Body of pancreas (tissue), 4 donors: ENCODE measurements around the gene PAX8.

Experiments
- POLR2A ChIP-seq, 3 donors: fragments of 450-650 bp; IDR thresholded peaks; one replicate each; pipeline ENCODE4 v1.6.1; 2016; ENCODE audit warnings: antibody characterized with exemption in 3 of 3, mild to moderate bottlenecking in 2 of 3
- TF ChIP-seq, protein P1 (sequence below), 7 experiments: fragments of 450-650 bp in 4 of 7; fragments of 200-600 bp in 3 of 7; sonication (generic) in 3 of 7; IDR thresholded peaks; one replicate each; pipeline ENCODE4 v1.5.1; 2016 to 2019; ENCODE audit warnings: antibody characterized with exemption in 7 of 7

DNA sequence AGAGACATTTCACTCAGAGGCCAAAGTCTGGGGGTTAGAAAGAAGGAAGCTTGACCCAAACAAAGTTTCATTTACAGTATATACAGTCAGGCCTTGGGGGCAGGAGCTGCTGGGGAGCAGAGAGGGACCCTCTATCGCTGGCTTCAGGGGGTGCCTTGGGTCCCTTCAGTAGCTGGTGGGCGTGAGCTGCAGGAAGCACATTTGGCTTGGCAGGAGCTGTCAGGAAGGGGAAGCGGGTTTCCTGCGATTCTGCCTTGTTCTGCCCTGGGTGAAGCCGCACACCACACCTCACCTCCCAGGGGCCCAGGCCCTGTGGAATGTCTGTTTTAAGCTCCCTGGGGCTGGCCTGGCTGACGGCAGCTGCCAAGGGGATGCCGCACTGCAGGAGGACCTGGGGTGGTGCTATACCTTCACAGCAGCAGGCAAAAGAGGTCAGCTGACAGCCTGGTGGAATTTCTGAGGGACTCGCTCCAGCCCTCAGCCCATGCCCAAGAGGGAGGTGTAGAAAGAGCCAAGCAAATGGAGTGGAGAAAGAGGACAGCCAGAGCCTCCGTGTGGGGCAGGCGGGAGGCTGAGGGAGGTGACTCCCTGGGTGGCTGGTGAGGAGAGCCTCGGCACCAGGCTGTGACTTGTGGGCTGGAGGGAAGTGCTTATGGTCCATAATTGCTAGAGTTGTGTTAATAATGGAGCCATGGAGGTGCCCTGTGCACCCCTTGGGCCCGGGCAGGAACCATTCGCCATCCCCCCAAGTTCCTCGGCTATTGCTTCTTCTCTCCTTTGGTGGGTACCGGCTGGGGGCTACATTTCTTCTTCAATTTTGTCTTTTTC lies 61.1 kb downstream of the PAX8 start:
- TF ChIP-seq, protein P1, sequence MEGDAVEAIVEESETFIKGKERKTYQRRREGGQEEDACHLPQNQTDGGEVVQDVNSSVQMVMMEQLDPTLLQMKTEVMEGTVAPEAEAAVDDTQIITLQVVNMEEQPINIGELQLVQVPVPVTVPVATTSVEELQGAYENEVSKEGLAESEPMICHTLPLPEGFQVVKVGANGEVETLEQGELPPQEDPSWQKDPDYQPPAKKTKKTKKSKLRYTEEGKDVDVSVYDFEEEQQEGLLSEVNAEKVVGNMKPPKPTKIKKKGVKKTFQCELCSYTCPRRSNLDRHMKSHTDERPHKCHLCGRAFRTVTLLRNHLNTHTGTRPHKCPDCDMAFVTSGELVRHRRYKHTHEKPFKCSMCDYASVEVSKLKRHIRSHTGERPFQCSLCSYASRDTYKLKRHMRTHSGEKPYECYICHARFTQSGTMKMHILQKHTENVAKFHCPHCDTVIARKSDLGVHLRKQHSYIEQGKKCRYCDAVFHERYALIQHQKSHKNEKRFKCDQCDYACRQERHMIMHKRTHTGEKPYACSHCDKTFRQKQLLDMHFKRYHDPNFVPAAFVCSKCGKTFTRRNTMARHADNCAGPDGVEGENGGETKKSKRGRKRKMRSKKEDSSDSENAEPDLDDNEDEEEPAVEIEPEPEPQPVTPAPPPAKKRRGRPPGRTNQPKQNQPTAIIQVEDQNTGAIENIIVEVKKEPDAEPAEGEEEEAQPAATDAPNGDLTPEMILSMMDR (IDR thresholded peaks at IDR 0.05): peak in 1 of 7 experiments; percentile 7
- TF ChIP-seq POLR2A (IDR thresholded peaks at IDR 0.05): no peak
